NOMO-1 (cell line): Measurements from ENCODE around the gene RASL10A.
"Not testable (repeated sequence)": the region's sequence is repeated elsewhere in the genome, so short reads cannot be mapped to it uniquely, and the experiment has no call there.

Experiments
- DNase-seq, 2 experiments: peaks; one replicate each; lab custom pipeline; 2025; ENCODE audit not compliant: unreplicated experiment in 2 of 2; lab: John Stamatoyannopoulos, UW

Gene RASL10A

GRCh38 chr22:29315286-29316140, at the start of gene RASL10A:
TSS of gene RASL10A (minus strand) at chr22:29315697. CDS start at chr22:29315246, 451 bp downstream.
- no peak for DNase-seq

- DNase-seq: no peak
These were observed 44.0 kb upstream of the RASL10A start for GRCh38 chr22:29359469-29359868.

GRCh38 chr22:29357193-29357890, 41.8 kb upstream of the RASL10A start:
- not testable (repeated sequence) for DNase-seq

GRCh38 chr22:29353860-29354259, 38.4 kb upstream of the RASL10A start:
- no peak for DNase-seq

- no peak for DNase-seq
These were observed 37.8 kb upstream of the RASL10A start for GRCh38 chr22:29353286-29353685.

- DNase-seq: no peak
These were observed 37.3 kb upstream of the RASL10A start for GRCh38 chr22:29352778-29353177.

GRCh38 chr22:29351891-29352290, 36.4 kb upstream of the RASL10A start:
- DNase-seq: no peak

GRCh38 chr22:29351042-29351441, 35.5 kb upstream of the RASL10A start:
- no peak for DNase-seq

GRCh38 chr22:29348956-29349355, 33.5 kb upstream of the RASL10A start:
- no peak for DNase-seq

- DNase-seq: no peak
These were observed 32.5 kb upstream of the RASL10A start for GRCh38 chr22:29348041-29348440.

- no peak for DNase-seq
These were observed 31.2 kb upstream of the RASL10A start for GRCh38 chr22:29346659-29347058.

- DNase-seq: no peak
These were observed 30.4 kb upstream of the RASL10A start for GRCh38 chr22:29345932-29346331.

- not testable (repeated sequence) for DNase-seq
These were observed 29.4 kb upstream of the RASL10A start for GRCh38 chr22:29344889-29345288.

GRCh38 chr22:29344137-29344536, 28.6 kb upstream of the RASL10A start:
- no peak for DNase-seq

- no peak for DNase-seq
These were observed 27.9 kb upstream of the RASL10A start for GRCh38 chr22:29343313-29343805.

GRCh38 chr22:29342577-29343312, 27.2 kb upstream of the RASL10A start:
- DNase-seq: no peak

GRCh38 chr22:29342177-29342576, 26.7 kb upstream of the RASL10A start:
- DNase-seq: no peak

- DNase-seq: no peak
These were observed 26.3 kb upstream of the RASL10A start for GRCh38 chr22:29341849-29342127.

- no peak for DNase-seq
These were observed 25.8 kb upstream of the RASL10A start for GRCh38 chr22:29341056-29341848.

GRCh38 chr22:29340566-29340965, 25.1 kb upstream of the RASL10A start:
- no peak for DNase-seq
